ENCODE results near the gene GALNT2.

GRCh38 chr1:230156068-230156467 lies 89.0 kb downstream of the GALNT2 start:
- TF ChIP-seq ZBTB7A (IDR thresholded peaks at IDR 0.05; ENCODE audit: borderline replicate concordance, control insufficient read depth, low read depth, low read length) (no peak), POLR2AphosphoS5 (IDR thresholded peaks at IDR 0.05; ENCODE audit: control insufficient read depth, insufficient read depth, low read depth, low read length) (no peak), BCL6 (CRISPR knock-in tag; IDR thresholded peaks at IDR 0.05) (no peak), ZNF830 (CRISPR knock-in tag; IDR thresholded peaks at IDR 0.05) (no peak), ARID2 (IDR thresholded peaks at IDR 0.05) (no peak), EZH2 (IDR thresholded peaks at IDR 0.05; ENCODE audit: borderline replicate concordance, low read depth, low read length) (no peak), MIER1 (IDR thresholded peaks at IDR 0.05; ENCODE audit: low read depth) (no peak), CHD4 (IDR thresholded peaks at IDR 0.05; ENCODE audit: insufficient read depth, insufficient replicate concordance, low read depth, low read length, poor library complexity, severe bottlenecking) (no peak), YBX1 (IDR thresholded peaks at IDR 0.05) (no peak), SMC3 (conservative IDR thresholded peaks at IDR 0.05; ENCODE audit: insufficient read depth, low read depth, low read length) (no peak)
- TF ChIP-seq, protein P1, sequence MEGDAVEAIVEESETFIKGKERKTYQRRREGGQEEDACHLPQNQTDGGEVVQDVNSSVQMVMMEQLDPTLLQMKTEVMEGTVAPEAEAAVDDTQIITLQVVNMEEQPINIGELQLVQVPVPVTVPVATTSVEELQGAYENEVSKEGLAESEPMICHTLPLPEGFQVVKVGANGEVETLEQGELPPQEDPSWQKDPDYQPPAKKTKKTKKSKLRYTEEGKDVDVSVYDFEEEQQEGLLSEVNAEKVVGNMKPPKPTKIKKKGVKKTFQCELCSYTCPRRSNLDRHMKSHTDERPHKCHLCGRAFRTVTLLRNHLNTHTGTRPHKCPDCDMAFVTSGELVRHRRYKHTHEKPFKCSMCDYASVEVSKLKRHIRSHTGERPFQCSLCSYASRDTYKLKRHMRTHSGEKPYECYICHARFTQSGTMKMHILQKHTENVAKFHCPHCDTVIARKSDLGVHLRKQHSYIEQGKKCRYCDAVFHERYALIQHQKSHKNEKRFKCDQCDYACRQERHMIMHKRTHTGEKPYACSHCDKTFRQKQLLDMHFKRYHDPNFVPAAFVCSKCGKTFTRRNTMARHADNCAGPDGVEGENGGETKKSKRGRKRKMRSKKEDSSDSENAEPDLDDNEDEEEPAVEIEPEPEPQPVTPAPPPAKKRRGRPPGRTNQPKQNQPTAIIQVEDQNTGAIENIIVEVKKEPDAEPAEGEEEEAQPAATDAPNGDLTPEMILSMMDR (IDR thresholded peaks at IDR 0.05 in 2 of 3, conservative IDR thresholded peaks at IDR 0.05 in 1 of 3; ENCODE audit: insufficient read depth in 2 of 3, low read depth in 1 of 3, low read length in 3 of 3), result no peak

All from K562 (cell line).